GM15510 (cell line): ENCODE data around the gene CAMTA1.

Experiments
- POLR2A ChIP-seq: IDR thresholded peaks from 3 replicates; pipeline ENCODE4 v1.6.1; 2011; ENCODE audit warnings: borderline replicate concordance; ENCODE audit not compliant: insufficient read length; ENCODE audit errors: extremely low read depth

Gene CAMTA1

GRCh38 chr1:6888870-6889269 is 103.6 kb downstream of the CAMTA1 start:
- no peak for TF ChIP-seq POLR2A

GRCh38 chr1:6889875-6890480 is 104.7 kb downstream of the CAMTA1 start:
- no peak for TF ChIP-seq POLR2A

GRCh38 chr1:6890686-6891085 is 105.4 kb downstream of the CAMTA1 start:
- TF ChIP-seq POLR2A: no peak

GRCh38 chr1:6891781-6892579 is 106.7 kb downstream of the CAMTA1 start:
- no peak for TF ChIP-seq POLR2A

- TF ChIP-seq POLR2A: no peak
Measured at GRCh38 chr1:6893388-6893787, 108.1 kb downstream of the CAMTA1 start.

- no peak for TF ChIP-seq POLR2A
Measured at GRCh38 chr1:6897138-6897537, 111.9 kb downstream of the CAMTA1 start.

- TF ChIP-seq POLR2A: no peak
Measured at GRCh38 chr1:6898974-6899539, 113.8 kb downstream of the CAMTA1 start.

DNA sequence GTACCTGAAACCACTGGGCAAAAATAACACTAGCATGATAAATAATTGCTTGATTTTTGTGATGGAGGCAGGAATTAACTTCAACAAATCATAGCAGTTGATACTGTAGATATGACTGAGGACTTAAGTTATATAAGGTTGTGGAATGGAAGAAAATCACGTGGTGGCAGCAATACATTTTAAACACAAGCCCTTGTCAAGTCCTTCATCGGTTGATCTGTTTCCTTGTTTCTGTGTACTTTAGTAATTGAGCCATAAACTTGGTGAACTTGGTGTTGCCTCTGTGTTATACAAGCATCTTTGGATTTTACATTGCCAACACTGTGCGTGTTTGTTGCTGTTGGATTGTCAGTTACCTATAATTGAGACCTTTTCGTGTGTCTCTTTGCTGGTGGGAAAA is 114.4 kb downstream of the CAMTA1 start:
- TF ChIP-seq POLR2A: no peak

GRCh38 chr1:6902153-6902552 is 116.9 kb downstream of the CAMTA1 start:
- TF ChIP-seq POLR2A: no peak

GRCh38 chr1:6904476-6905170 is 119.4 kb downstream of the CAMTA1 start:
- TF ChIP-seq POLR2A: no peak

GRCh38 chr1:6905331-6905730 is 120.1 kb downstream of the CAMTA1 start:
- TF ChIP-seq POLR2A: no peak

DNA sequence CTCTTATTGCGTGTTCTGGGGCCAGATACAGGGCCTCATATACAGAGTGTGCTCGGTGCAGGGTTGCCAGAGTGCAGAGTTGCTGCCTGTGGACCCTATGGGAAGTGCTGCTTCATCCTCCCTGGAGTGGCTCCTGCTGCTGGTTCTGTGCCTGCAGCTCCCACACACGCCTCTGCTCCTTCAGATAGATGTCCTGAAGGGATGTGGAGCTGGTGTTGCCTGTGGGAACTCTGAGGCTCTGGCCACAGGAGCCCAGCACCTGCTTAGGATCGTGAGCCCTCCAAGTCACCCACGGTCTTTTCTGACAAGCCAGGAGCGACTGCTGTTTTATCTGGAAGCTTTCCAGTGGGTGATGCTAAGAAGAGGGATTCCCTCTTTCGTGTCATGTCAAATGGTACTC is 120.5 kb downstream of the CAMTA1 start:
- no peak for TF ChIP-seq POLR2A

DNA sequence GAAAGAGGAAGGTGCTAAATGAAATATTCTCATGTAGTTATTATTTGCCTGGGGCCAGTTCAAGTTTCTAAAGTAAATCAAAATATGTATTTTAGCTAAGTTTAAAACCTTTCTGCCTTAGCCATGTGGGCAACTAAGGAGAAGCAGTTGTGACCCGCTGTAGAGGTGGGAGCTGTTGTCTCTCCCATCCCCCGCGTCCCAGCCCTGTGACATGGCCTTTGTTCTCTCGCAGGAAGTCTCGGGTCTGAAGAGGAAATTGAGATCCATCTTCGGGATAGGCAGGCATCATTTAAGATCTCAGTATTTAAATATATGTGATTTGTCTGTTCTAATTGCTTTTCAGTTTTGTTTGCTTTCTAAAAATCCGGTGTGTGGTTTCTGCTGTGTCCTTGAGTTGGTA is 121.5 kb downstream of the CAMTA1 start:
- TF ChIP-seq POLR2A: no peak

- no peak for TF ChIP-seq POLR2A
Measured at GRCh38 chr1:6907201-6907600, 121.9 kb downstream of the CAMTA1 start.

GRCh38 chr1:6907676-6908434 is 122.6 kb downstream of the CAMTA1 start:
- no peak for TF ChIP-seq POLR2A

DNA sequence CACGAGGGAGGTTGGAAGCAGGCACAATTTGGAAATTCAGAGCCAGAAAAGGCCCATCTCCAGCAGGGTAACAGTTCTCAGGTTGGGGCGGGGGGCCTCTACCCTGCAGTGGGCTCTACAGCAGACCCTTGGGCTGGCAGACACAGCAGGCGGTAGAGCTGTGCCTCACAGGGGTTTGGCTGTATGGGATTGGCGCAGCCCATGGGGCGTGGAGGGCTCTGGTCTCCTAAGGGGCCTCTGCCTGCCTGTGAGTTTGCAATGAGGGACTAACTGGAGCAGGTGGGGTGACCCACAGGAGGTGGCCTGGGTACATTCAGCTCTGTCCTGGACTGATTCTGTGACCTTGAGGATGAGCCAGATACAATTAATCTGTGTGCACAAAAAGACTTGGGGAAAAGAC is 124.1 kb downstream of the CAMTA1 start:
- no peak for TF ChIP-seq POLR2A

- no peak for TF ChIP-seq POLR2A
Measured at GRCh38 chr1:6909857-6910256, 124.6 kb downstream of the CAMTA1 start.
